Bronchus fibroblast of lung (primary cell): ENCODE measurements around the gene LYPD6B. TPM values are rescaled to one million over a fixed set of nuclear protein-coding genes. Genes with fewer than 3 reads are reported as not detected.

Experiments used
- total RNA-seq: library from RNA; depleted of rRNA; stranded (reverse); fragments of >200 nt; gene quantifications from 2 replicates; pipeline ENCODE4 v1.2.3, GENCODE V29; 2015

The LYPD6B gene
- under 0.01 TPM in 1 of 2 replicates, not detected in the other for total RNA-seq

GRCh38 chr2:149038442-149039212, at the start of gene LYPD6B:
Gene LYPD6B (plus strand): TSS chr2:149038699. CDS start chr2:149130949, 92,250 bp downstream.

Other genes with a start within 250 kb of the LYPD6B start
- 0.45 and 0.50 TPM in 2 replicates for gene KIF5C, start 163.5 kb upstream of the LYPD6B start, total RNA-seq